OCI-M2 (cell line): ENCODE results near the gene CCDC195.
"Not testable (repeated sequence)": the region's sequence is repeated elsewhere in the genome, so short reads cannot be mapped to it uniquely, and the experiment has no call there.

Experiments
- DNase-seq: peaks from one replicate; lab custom pipeline; 2025; ENCODE audit not compliant: unreplicated experiment; lab: John Stamatoyannopoulos, UW

Gene CCDC195

GRCh38 chr2:224691563-224691962, 24.6 kb downstream of the CCDC195 start:
- DNase-seq: no peak

- no peak for DNase-seq
These were observed 25.3 kb downstream of the CCDC195 start for GRCh38 chr2:224690868-224691267.

DNA sequence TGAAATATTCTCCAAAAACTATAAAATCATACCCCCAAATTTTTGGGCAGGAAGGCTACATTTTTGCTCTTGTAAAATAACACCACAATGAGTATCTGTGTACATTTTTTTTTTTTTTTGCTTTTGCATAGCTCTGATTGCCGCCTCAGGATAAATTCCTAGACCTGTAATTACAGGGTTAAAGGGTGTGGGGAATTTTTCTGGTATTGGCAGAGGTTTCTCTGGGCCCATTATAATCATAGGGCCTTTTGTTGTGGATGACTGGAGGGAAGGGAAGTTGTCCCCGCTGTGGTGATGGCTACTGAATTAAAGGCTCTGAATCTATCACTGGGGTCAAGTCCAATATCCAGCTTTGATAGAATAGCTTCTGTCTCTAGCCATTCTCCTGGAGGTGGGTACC, 26.6 kb downstream of the CCDC195 start:
- no peak for DNase-seq

GRCh38 chr2:224688997-224689396, 27.2 kb downstream of the CCDC195 start:
- no peak for DNase-seq

DNA sequence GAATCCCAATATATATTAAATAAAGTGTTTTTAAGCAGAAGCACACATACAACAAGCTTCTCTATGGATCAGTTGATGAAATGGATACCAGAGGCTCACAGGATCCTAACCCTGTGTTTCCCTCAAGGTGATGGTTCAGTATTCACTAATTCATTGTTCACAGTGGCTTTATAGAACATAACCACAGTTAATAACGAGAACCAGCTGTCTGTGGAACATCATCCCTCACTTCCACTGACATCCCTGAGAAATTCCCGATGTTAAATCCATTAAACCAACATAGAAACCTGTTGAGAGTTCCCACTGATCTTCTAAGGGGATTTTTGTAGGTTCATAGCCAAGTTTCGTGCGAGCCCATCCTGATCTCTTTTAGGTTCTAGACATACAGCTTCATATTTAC, 29.0 kb downstream of the CCDC195 start:
- no peak for DNase-seq

GRCh38 chr2:224685121-224685520, 31.0 kb downstream of the CCDC195 start:
- no peak for DNase-seq

- DNase-seq: no peak
These were observed 34.0 kb downstream of the CCDC195 start for GRCh38 chr2:224682134-224682533.

DNA sequence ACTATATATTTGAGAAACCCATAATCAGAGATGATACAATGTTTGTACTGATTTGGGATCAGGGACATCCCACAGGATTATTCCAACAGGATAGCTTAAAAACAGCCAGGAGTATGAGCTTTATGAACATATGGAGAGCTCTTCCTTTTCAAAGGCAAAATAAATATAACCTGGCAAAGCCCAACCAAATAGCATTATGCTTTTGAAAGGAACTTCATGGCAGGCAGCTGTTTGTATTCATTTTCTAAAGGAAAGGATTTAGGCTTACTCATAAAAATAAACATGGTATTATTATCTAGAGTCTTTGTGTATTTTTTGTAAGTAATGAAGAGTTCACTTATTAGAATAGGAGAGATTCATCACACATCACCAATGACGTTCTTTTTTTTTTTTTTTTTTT, 44.4 kb downstream of the CCDC195 start:
- no peak for DNase-seq

GRCh38 chr2:224670203-224670602, 46.0 kb downstream of the CCDC195 start:
- DNase-seq: no peak

DNA sequence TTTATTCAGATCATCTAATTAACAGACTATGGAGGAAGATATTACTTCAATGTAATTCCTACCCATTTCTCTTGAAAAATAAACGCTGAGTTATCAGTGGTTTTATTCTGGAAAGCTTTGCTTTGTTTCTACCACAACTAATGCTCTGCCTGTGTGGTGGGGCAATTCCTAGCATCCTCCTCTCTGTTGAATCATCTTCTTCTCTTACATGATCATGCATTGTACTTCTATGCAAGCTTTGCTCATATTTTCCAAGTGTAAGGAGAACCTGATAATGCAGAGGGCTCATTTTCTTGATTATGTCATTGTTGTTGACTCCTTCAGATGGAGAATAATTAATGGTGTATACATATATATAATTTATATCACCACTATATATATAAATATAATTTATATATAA, 46.7 kb downstream of the CCDC195 start:
- no peak for DNase-seq

DNA sequence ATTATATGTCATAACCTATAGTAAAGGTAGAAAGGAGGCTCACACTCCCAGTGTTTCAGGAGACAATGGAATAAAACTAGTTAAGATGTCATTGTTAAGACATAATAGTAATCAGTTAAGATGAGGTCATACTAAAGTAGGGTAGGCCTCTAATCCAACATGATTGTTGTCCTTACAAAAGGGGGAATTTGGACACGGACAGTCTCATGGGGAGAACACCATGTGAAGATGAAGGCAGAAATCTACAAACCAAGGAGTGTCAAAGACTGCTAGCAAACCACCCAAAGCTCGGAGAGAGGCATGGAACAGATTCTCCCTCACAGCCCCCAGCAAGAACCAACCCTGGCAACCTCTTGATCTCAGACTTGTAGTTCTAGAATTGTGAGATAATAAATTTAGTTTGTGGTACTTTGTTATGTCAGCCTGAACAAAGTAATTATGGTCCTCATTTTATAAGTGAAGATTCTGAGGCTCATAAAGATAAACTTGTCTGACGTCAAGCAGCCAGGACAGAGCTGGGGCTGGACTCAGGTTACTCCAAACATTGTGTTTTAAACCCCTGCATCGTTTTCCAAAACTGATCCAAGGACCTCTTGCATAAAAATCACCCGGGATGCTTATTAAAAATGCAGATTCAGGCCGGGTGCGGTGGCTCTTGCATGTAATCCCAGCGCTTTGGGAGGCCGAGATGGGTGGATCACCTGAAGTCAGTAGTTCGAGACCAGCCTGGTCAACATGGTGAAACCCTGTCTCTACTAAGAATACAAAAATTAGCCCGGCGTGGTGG, 47.8 kb downstream of the CCDC195 start:
- no peak for DNase-seq

- DNase-seq: no peak
These were observed 49.1 kb downstream of the CCDC195 start for GRCh38 chr2:224666951-224667553.

- not testable (repeated sequence) for DNase-seq
These were observed 52.8 kb downstream of the CCDC195 start for GRCh38 chr2:224663322-224663721.

- DNase-seq: not testable (repeated sequence)
These were observed 54.5 kb downstream of the CCDC195 start for GRCh38 chr2:224661708-224662107.

DNA sequence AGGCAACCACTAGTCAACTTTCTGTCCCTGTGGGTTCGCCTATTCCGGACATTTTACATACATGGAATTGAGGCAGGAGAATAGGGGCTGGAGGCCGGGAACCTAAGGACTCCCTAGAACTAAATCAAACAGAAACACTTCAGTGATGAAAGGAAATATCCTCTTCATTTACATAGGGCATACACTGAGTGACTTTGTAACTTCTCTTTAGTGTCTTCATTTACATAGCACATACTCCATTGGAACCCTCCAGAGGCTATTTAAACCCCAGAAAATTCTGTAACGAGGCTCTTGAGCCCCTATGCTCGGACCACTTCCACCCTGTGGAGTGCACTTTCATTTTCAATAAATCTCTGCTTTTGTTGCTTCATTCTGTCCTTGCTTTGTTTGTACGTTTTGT, 56.5 kb downstream of the CCDC195 start:
- no peak for DNase-seq

- no peak for DNase-seq
These were observed 57.3 kb downstream of the CCDC195 start for GRCh38 chr2:224658780-224659405.

DNA sequence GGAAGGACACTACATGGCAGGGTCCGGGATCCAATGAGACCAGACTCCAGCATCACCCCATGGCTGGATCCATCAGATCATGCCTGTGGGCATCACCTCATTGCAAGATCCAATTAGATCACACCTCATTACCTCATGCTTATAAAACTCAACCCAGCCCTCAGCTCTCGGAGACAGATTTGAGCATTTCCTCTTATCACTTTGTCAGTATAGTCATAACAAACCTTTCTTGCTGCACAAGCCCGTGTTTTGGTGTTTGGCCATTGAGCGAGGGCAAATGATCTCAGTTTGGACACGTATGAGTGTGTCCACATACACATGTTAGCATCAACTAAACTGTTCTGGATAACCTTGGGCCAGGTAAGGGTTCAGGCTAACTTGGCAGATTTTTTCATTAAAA, 58.8 kb downstream of the CCDC195 start:
- no peak for DNase-seq

GRCh38 chr2:224655006-224655537, 61.1 kb downstream of the CCDC195 start:
- DNase-seq: no peak
